ENCODE results near the gene CLP1.

Gene CLP1
- 22.9 reads per million, percentile 50 among the genes with 10 or more reads in this experiment for total RNA-seq

DNA sequence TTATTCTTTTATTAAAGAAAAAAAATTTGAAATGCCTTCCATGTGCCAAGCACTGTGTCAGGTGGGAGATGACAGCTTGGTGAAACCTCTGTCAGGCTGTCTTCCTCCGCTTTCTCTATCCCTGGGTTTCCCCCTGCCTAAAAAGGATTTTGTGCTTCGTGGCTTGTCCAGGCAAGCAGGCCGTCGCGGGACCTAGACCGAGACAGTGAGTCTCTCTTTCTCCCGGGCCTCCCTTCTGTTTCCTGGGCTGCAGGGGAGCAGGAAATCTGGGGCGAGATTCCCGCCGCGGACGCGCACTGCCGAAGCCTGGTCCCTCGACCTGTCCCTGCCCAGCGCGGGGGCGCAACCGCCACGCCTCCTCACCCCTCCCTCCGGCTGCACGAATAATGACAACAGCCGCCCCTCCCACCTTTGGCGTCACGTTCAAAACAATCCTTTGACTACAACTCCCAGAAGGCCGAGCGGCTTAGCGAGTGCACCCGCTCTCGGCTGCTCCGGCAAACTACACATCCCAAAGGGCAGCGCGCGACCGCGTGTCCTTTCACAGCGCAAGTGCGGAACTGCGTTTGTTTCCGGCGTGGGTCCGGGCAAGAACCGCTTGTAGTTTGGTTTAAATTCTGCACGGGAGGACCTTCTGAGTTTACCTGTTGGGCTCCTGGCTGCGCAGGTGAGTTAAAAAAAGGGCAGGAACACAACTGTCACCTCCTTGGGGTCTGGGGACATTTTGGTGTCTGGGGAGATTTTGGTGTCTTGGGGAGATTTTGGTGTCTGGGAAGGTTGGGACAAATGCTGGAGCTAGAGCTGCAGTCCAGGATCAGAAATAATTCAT, at the start of gene CLP1:
TSS of gene CLP1 (plus strand) at position 569 of the 829 bp plus-strand sequence. CDS start 1,715 bp downstream, outside the sequence.
- DNase-seq, result peak; percentile 99

DNA sequence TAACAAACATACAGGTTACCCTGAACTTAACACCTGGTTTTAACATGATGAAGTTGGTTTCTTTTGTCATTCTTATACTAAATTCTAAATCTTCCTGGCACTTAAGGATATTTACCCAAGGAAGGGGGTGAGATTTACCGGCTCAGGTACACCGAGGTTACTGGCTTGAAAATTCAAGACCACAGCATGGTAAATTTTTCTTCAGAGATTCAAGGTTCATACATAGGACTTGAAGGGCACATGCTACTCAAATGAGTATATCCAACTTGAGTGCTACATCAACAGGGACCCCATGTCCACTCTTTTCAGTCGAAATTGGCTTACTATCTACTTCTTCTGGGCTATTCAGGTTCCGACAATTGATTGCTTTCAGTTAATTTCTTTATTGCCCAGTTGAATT, 47.4 kb upstream of the CLP1 start:
- DNase-seq, result no peak

DNA sequence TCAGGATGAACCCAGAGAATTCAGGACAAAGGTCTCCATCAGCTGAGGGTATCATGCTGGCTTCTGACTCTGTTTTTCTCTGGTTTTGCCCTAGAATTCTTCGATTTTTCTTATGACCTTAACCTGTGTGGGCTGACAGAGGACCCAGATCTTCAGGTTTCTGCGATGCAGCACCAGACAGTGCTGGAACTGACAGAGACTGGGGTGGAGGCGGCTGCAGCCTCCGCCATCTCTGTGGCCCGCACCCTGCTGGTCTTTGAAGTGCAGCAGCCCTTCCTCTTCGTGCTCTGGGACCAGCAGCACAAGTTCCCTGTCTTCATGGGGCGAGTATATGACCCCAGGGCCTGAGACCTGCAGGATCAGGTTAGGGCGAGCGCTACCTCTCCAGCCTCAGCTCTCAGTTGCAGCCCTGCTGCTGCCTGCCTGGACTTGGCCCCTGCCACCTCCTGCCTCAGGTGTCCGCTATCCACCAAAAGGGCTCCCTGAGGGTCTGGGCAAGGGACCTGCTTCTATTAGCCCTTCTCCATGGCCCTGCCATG, 43.3 kb upstream of the CLP1 start:
- DNase-seq, result no peak

DNA sequence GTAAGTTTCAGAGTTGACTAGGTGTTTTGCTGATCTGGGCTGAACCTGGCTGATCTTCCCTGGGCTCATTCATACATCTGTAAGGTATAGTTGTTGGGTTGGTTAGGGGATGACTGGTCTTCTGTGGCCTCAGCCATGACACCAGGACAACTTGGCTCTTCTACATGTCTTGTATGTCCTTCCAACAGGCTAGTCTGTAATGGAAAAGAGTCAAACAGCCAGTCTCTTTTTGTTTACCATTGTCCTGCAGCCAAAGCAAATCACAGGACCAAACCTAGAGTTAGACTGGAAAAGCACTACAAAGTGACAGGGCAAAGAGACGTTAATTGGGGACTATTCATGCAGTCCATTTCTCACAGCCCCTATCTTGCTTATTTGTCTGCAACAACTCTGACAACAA, 42.3 kb upstream of the CLP1 start:
- no peak for DNase-seq

DNA sequence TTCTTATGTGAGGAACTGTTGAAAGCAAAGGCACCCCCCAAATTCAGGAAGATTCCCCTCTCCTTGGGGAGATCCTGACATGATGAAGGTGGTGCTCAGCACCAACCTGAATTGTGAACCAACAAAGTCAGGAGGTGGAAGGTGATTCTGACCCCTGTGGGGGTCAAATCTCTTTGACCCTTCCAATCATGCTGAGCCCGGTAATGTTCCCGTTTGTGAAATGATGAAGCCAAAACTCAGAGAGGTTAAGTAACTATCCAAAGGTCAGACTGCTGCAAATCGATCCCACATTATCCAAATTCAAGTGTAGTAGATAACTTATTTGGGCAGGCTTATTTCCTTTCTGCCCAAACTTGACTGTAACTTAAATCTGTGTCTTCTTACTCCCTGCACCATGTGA, 41.0 kb upstream of the CLP1 start:
- no peak for DNase-seq

DNA sequence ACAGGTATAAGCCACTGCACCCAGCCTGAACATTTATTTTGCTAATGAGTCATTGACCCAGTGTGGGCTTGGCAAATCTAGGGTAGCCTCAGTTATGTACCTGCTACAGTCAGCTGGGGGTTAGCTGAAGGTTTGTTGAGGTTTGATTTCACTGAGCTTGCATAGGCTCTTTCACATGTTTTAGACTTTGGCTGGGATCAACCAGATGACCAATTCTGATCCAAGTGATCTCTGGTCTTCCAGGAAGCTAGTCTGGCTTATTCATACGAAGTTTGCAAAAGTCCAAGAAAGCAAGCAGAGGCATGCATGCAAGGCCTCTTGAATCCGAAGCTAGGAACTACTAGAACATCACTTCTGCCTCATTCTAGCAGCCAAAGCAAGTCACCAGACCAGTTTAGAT, 39.1 kb upstream of the CLP1 start:
- no peak for DNase-seq

DNA sequence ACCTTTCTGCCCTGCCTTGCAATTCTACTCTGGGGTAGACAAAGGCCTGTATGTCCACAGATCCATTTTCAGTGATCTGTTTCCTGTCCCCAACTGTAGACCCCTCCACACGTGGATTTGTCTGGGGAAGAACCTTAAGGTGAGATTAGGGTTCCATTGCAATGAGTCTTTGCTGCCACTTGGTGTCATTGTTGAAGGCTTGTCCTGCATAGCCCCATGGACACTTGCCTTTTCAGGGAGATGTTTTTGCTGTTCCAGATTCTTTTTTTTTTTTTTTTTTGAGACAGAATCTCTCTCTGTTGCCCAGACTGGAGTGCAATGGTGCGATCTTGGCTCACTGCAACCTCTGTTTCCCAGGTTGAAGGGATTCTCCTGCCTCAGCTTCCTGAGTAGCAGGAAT, 38.2 kb upstream of the CLP1 start:
- DNase-seq, result no peak

DNA sequence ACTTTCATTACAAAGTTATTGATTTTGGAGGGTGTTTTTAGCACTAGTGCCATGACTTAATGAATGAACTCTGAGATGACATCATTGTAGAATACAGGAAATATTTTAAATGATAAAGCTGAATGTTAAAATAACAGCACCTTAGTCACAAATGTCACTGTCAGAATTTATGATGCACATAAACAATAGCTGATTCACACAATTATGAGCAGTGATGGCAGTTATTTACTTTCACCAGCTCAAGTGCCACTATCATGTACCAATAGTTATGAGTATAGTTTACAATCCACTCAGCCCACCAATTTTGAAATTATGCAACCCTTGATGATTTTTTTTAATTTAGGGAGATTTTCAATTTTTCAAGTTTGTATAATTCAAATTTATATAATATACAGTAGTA, 37.1 kb upstream of the CLP1 start:
- no peak for DNase-seq

DNA sequence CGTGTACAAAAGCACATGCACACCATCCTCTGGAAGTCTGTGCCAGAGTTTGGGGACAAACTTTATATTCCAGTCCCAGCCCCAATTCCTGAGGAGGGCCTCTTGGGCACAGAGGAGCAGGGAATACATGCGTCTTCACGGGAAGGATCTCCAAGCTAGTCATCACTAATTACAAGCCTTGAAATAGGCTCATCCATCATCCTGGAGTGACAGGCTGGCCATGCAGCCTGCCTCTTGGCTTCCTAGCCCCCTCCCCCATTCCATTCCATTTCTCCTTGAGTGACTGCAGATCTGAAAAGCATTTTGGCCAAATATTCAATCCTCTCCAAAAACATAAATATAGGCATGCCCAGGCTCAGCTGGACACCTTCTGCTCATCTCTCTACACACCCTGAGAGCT, 35.3 kb upstream of the CLP1 start:
- no peak for DNase-seq

DNA sequence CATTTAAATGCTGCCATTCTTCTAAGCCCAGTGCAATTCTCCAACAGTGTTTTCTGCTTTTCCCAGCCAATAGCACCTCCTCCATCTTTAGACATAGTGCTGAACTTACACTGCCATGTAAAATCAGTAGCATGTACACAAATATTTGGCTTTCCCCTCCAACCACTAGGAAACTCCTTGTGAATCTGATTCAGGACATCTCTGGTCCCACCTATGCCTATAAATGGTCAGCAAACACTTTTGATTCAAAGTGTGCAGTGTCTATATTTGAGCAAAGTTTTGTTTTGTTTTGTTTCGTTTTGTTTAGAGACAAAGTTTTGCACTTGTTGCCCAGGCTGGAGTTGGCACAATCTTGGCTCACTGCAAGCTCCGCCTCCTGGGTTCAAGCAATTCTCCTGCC, 32.7 kb upstream of the CLP1 start:
- no peak for DNase-seq

DNA sequence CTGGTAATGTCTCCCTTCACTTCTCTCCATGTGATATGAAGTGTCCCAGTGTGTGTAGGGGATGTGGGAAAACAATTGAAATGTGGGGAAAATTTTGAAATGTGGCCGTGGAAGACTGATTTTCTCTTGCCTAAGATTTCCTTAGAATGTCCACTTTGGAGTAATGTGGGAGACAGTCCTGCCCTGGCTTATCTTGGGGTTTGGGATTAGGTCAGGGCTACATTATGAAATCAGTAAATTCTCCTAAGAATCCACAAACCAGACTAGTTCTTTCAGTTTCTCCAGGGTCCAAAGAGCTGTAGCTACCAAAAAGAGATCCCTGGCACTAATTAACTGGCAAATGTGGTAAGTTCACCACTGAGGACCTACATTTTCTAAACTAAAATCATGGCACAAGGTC, 30.7 kb upstream of the CLP1 start:
- DNase-seq, result no peak

DNA sequence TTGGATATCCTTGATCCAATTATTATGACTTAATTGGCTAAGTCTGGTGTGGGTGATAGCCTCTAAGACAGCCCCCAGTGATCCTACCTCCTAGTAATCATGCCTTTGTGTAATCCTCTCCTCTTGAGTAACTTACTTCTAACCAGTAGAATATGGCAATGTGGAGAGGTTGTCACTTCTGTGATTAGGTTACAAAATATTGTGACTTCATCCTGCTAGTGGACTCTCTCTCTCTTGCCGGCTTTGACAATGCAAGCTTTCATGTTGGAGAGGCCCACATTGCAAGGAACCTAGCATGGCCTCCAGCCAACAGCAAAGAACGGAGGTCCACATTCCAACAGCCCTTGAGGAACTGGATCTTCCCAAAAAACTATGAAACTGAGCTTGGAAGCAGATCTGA, 27.4 kb upstream of the CLP1 start:
- no peak for DNase-seq

DNA sequence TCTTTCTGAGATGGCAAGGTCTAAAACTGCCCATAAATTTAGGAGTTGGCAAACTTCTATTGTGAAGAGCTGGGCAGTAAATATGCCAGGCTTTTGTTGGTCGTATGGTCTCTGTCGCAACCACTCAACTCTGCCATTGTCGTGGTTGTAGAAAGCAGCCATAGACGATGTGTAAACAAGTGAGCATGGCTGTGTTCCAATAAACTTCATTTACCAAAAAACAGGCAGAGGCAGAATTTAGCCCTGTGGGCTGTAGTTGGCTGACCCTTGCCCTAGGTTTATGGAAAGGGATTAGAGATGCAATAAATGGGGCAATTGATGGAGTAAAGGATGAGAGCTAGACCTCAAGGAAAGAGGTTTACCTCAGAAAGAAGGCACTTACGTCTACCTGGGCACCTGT, 25.4 kb upstream of the CLP1 start:
- no peak for DNase-seq

DNA sequence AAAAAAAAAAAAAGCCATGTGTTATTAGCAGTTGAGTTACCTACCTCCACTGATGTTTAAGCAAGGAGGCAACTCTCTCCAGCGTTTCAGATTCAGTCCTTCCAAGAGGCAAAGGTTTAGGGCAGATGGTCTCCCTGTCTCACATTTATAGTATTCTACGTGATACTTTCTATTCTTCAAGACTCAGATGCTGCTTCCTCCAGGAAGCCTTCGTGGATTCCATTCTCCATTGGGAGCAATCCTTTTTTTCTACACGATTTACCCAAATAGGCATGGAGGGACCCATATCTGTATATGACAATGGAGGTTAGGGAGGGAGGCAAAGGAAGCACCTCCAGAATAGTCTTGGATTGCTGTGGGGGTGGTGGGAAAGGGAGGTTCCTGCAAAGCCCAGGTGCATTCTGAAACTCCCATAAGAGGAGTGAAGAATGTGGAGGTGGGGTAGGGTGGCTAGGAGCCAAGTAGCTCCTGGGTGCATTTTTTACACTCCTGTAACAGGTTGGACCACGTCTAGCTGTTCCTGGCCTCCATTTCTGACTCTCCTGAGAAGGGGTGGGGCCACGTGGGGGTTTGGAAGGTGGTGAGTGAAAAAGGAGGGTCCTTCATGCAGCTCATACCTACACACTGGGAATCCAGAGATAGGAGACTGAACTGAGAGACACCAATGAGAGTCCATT, 24.0 kb upstream of the CLP1 start:
- no peak for DNase-seq

DNA sequence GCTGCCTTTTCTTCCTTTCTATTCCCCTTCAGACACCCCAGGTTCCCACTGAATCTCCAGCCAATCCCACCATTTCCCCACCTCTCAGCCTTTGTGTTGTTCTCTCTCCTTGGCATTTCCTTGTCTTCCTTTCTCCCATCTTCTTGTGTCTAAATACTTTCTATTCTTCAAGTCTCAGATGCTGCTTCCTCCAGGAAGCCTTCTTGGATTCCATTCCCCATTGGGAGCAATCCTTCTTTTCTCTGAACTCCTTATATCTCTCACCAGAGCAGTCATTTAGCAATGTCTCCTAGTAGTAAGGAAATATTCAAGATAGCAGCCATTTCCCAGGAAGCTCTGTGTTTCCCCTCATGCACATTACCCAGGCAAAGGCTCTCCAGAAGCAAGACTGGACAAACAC, 23.3 kb upstream of the CLP1 start:
- no peak for DNase-seq

DNA sequence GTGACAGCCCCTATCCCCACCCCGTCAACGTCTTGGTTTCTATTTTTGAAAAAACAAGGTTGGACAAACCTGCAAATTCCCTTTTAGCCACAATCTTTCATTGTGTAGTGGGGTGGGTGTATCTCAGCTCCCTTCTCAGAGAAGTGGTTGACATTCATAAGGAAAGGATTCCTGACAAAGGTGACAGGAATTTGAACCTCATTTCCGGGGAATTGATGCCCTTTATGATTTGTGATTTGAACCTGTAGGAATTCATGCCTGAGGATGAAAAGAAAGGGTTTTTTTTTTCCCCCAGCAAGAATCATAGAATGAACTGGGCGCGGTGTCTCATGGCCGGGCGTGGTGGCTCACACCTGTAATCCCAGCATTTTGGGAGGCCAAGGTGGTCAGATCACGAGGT, 22.3 kb upstream of the CLP1 start:
- DNase-seq, result no peak

DNA sequence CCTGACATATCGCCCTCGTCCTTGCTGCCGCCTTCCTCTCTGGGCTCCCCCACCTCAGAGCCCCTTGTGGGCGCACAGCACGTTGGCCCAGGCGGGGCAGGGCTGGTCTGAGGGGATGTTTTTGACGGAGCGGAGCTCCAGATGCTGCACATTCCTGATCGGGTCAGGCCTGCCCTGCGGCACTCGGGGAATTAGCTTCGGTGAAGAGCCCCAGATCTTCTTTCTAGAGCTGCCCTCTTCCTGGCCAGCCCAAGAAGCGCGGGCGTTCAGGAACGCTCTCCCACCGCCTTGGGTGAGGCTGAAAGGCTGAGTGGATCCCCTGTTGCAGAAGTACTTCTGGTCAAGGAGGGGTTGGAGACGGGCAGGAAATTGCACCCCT, 19.9 kb upstream of the CLP1 start:
- no peak for DNase-seq

DNA sequence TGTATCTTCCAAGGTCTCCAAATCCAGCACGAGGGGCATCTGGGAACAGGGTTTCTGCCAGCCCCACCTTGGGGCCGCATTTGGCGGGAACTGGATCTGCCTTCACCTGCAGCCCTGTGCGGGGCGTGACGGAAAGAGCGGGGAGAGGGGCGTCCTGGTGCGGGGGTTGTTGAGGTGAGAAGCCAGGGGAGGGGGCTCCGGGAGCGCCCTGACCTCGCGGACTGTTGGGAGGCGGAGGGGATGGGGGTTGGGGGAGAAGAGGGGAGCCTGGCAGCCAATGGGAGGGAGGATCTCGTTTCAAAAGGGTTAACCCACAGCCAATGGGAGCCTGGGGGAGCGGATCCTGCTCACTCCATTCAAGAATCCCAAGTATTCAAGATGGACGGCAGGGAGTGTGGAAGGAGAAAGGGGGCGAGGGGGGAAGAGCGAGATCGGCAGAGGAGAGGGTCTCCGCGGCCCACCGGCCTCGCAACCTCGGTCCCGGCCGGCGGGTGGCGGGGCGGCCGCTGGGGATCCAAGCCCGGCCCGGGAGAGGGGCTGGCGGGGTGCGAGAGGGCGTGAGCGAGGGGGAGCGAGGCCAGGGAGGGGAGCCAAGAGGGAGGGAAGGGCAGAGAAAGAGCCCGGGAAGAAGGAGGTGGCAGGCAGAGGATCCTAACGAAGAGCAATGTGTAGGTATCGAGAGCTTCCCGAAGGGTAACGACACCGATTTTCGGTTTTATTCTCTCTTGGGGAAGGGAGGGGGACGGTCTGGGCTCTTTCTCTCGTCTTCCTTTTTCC, 19.4 kb upstream of the CLP1 start:
- DNase-seq, result no peak

DNA sequence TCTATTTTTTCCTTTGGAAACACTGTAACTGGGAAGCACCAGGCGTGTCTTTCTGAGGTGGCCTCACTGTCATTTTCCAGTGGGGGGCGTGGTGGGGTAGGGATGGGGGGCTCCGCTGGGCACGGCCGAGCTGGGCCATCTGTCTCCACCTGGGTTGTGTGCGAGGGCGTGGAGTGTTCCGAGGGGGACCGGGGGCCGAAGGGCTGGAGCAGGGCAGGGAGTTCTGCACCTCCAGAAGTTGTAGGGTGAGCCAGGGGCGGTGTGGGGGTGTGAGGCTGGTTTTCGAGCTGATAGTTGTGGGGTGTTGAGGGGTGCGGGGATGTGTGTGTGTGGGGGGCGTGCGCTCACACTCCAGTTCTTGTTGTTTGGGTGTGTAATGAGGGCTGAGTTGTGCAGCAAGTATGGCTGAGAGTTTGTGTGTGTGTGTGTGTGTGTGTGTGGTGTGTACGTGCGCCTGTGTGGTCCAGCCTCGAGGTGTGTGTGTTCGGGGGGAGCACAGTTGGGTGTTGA, 18.7 kb upstream of the CLP1 start:
- DNase-seq, result no peak

DNA sequence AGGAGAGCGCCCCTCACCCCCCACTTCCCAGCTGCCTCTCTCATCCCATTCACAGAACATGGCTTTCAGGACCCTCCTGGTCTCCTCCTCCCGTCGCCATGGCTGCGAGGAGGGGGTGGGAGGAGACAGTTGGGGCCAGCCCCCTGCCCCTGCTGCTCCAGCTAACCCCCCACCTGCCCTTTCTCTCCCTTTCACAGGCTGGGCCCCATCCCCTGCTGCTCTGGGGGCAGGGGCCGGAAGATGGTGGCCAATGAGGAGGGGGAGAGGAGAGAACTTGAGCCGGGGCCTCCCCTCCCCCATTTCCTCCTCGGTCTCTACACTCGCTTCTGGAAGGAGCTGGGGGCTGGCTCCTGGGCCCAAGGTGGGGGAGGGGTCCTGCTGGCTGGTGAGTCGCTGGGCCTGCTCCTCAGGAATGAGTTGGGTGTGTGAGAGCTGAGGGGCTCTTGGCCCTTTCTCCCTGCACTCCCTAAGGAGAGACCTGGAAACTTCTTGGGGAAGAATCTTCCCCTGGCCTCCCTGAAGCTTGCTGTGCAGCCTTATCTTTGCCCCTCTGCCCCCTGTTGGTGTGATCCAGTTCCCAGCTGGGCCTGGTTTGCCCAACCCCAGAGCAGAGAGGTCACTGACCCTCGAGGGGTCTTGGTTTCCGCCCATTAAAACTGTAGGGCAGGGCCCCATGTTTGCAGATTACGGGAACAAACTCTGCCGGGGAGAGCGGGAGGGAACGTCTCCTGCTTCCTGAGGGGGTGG, 18.1 kb upstream of the CLP1 start:
- no peak for DNase-seq

DNA sequence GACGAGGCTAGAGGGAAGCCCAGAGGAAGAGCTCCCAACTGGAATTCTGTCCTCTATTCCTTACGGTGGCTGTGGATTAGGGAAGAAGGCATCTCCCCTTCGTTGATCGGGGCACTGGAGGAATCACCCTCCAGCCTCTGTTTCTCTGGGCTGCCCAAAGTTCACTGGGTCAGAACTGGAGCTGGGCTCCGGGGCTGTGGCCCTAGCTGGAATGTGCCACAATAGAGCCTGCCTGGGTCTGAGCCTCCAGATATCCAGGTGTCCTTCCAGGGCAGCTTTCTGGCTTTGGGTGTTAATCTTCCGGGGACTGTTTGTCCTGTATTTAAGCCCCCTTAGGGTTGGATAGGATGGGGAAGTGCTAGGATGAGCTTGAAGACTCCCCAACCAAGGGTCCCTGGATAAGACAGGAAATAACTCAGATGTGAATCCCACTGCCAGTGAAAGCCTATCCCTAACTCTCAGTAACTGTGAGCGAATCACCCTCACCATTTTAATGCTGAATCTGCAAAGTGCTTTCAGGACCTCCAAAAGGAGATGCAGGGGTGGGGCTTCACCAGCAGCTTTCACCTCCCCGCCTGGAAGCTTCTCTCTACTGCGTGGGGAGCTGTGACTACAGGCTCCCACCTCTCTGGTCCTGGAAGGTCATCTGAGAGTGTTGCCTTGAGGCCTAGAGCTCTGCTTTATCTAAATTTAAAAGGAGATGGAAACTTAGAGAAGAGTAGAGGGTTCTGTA, 17.3 kb upstream of the CLP1 start:
- no peak for DNase-seq

All from effector CD4-positive, alpha-beta T cell (primary cell).